ENCODE data around the gene SEBOX. TPM values are rescaled to one million over a fixed set of nuclear protein-coding genes. Genes with fewer than 3 reads are reported as not detected.

Gene SEBOX
- total RNA-seq, 3 donors from 2014 or later, result not detected

DNA sequence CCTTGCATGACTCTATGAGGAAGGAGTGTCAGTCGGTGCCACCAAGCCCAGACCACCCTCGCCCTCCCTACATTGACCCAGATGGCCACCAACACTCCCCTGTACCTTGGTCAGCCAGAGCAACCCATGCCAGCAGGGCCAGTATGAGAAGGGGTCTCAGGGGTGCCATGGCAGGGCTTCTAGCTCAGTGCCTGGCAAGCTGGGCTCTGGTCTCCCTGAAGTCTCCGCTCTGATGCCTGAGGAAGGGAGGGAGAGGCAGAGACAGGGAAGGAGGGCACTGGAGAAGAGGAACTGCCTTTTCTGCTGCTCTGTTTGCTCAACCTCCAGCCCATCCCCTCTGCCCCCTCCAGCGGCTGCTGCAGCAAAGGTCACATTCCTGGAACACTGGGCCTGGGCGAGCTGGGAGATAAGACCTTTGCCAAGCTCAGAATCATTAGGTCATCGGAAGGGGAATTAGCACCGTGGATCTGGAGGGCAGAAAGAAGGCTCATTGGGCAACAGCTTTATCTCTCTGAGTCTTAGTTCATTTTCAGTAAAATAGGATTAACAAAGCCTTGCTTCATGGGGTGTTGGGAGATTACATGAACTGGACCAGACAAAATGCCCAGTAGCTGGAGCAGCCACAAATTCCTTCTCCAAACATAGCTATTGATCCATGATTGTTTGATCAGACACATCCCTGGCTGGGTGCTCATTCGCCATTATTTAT, 5.2 kb upstream of the SEBOX start, which contains the start of gene VTN:
VTN (minus strand) TSS at position 273 of the 709 bp plus-strand sequence; CDS start at position 169, 104 bp downstream.
- TF ChIP-seq, protein P1, sequence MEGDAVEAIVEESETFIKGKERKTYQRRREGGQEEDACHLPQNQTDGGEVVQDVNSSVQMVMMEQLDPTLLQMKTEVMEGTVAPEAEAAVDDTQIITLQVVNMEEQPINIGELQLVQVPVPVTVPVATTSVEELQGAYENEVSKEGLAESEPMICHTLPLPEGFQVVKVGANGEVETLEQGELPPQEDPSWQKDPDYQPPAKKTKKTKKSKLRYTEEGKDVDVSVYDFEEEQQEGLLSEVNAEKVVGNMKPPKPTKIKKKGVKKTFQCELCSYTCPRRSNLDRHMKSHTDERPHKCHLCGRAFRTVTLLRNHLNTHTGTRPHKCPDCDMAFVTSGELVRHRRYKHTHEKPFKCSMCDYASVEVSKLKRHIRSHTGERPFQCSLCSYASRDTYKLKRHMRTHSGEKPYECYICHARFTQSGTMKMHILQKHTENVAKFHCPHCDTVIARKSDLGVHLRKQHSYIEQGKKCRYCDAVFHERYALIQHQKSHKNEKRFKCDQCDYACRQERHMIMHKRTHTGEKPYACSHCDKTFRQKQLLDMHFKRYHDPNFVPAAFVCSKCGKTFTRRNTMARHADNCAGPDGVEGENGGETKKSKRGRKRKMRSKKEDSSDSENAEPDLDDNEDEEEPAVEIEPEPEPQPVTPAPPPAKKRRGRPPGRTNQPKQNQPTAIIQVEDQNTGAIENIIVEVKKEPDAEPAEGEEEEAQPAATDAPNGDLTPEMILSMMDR (IDR thresholded peaks at IDR 0.05), result no peak
- Histone ChIP-seq H3K4me3 (no peak within 1 kb of the TSS), H3K36me3 (ENCODE audit: low read depth) (no peaks in the 10 kb centered on the region), H3K9me3 (no peaks in the 10 kb centered on the region), H3K4me1 (ENCODE audit: low read depth) (peaks cover 11% of the 10 kb centered on the region)
- no peak for DNase-seq
- ATAC-seq, result no peak
- intact Hi-C loops (cut with DNase I, micrococcal nuclease), result no loop called here

DNA sequence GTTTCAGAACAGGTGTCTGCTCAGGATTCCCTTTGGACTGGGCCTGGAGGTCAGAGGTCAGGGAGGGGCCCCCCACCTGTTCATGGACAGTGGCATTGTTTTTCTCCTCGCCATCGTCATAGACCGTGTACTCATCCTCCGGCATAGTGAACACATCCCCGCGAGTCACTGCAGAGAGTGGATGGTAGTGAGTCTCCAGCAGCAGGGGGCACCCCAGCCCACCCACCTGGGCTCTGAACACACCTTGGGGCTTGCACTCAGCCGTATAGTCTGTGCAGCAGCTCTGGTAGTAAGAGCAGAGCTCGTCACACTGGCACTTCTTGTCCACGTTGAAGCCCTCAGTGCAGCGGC, 4.7 kb upstream of the SEBOX start:
- Histone ChIP-seq H3K36me3 (ENCODE audit: low read depth) (no peaks in the 10 kb centered on the region), H3K4me3 (no peak overlapping the region), H3K4me1 (ENCODE audit: low read depth) (peaks cover 11% of the 10 kb centered on the region), H3K9me3 (no peaks in the 10 kb centered on the region)
- intact Hi-C loops (cut with DNase I, micrococcal nuclease), result no loop called here
- TF ChIP-seq, protein P1 (IDR thresholded peaks at IDR 0.05), result no peak
- DNase-seq (no peak), ATAC-seq (no peak)

DNA sequence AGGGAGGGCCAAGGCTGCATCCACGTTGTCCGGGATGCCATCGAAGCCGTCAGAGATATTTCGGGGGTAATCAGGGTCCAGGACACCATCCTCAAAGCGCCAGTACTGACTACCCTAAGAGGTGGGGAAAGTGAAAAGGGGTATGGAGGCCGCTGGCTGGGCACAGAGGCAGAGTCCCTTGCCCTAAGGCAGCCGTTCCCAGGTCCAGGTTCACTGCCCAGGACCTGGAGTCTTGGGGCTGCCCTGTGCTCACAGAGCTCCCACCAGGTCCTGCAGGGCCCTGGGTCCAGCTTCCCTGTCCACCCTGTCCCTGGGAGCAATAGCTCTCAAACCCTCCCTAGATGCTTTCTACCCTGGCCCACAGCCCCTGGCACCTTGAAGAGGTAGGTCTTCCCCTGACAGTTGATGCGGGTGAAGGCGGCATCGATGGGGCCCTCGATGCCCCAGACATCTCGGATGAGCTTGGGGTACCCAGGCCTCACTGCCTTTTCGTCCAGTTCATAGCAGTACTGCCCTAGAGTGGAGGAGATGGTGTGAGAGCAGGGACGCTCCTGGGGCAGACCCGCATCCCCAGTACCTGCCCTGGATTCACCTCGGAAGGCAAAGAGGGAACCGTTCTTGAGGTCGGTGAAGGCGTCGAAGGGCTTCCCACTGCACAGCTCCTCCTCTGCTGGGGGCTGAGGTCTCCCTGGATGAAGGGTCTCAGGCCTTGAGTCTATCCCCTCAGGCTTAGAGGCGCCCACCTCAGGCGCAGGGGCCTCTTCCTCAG, 4.1 kb upstream of the SEBOX start:
- TF ChIP-seq, protein P1 (IDR thresholded peaks at IDR 0.05), result no peak
- Histone ChIP-seq H3K4me3 (no peak overlapping the region), H3K4me1 (ENCODE audit: low read depth) (peaks cover 11% of the 10 kb centered on the region), H3K36me3 (ENCODE audit: low read depth) (no peaks in the 10 kb centered on the region), H3K9me3 (no peaks in the 10 kb centered on the region)
- DNase-seq, result no peak
- intact Hi-C loops (cut with DNase I, micrococcal nuclease), result no loop called here
- ATAC-seq, result no peak

DNA sequence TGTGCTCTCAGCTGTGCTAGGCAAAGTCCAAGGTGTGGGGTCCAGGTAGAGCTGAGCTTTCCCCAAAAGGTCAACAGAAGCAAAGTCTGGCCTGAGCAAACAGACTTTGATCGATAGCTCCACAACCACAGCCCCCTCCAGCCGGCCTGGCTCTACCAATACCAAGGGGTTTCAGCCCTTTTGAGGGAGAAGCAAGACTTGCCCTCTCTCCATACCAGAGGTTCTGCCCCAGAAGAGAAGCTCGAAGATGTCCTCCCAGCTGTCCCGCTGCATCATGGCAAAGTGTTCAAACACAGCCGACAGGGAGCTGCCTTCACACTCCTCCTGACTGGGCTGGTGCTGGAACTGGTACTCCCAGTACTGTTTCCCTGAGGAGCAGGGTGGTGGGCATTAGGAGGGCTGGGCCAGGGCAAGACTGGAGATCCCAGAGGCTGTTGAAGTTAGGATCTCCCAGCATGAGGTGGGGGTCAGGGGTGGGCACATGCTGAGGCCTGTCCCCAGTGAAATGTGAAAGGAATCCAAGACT, 3.4 kb upstream of the SEBOX start:
- intact Hi-C loops (cut with DNase I, micrococcal nuclease), result no loop called here
- TF ChIP-seq, protein P1 (IDR thresholded peaks at IDR 0.05), result no peak
- peaks cover 11% of the 10 kb centered on the region for H3K4me1 ChIP-seq (ENCODE audit: low read depth)
- no peak overlapping the region for H3K4me3 ChIP-seq
- H3K9me3 ChIP-seq, result no peaks in the 10 kb centered on the region
- DNase-seq (no peak), ATAC-seq (no peak)
- H3K36me3 ChIP-seq (ENCODE audit: low read depth), result no peaks in the 10 kb centered on the region

DNA sequence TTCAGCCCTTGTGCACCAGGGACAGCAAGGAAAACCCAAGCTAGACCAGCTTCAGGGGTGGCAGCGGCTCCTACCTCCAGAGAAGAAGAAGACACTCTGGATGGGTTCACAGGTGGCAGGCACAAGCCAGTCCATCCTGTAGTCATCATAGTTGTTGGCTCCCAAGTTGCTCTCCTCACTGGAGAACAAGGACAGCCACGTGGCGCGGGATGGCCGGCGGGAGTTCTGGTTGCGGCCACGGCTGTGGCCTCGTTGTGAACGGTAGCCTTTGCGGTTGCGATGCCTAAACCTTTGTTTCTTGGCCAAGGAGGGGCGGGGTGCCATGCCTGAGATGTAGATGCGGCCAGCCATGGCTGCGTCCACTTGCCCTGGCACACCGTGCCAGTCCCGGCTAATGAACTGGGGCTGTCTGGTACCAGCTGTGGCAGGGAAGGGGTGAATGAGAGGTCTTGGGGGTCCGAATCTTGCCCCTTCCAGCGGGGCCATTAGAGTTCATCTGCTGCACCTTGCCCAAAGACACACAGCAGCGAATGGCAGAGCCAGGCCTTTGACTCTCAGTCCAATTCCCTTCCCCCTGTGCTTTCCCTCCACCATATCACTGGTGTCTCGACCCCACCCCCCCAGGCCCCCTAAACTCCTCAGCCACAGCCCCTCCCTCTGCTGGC, 2.8 kb upstream of the SEBOX start:
- intact Hi-C loops (cut with DNase I, micrococcal nuclease), result no loop called here
- TF ChIP-seq, protein P1 (IDR thresholded peaks at IDR 0.05), result no peak
- Histone ChIP-seq H3K9me3 (no peaks in the 10 kb centered on the region), H3K4me3 (no peak overlapping the region), H3K4me1 (ENCODE audit: low read depth) (peaks cover 9% of the 10 kb centered on the region), H3K36me3 (ENCODE audit: low read depth) (no peaks in the 10 kb centered on the region)
- no peak for DNase-seq
- no peak for ATAC-seq
